RCC 7860 (cell line): ENCODE data around the gene CTBP2.
A peak's percentile ranks its signal among the peaks of the same experiment; 100 is the strongest.

ENCODE experiments used
- DNase-seq: peaks from one replicate; pipeline ENCODE4 v3.0.0-alpha.2; 2015; ENCODE audit warnings: low spot score
- FAIRE-seq: peaks from 2 replicates; lab custom pipeline; 2012; peaks lifted over from hg19 to GRCh38; lab: Jason Lieb, UNC

Gene CTBP2

GRCh38 chr10:124987788-124988187 is 172.6 kb downstream of the CTBP2 start:
- FAIRE-seq, result no peak
- no peak for DNase-seq

GRCh38 chr10:124985162-124985561 is 175.2 kb downstream of the CTBP2 start:
- FAIRE-seq, result no peak
- DNase-seq, result no peak

GRCh38 chr10:124984376-124984775 is 176.0 kb downstream of the CTBP2 start:
- DNase-seq, result no peak
- no peak for FAIRE-seq

GRCh38 chr10:124983321-124983720 is 177.0 kb downstream of the CTBP2 start:
- FAIRE-seq (no peak), DNase-seq (no peak)

- no peak for DNase-seq
- FAIRE-seq, result no peak
Measured at GRCh38 chr10:124978376-124978725, 182.0 kb downstream of the CTBP2 start.

GRCh38 chr10:124977648-124978375 is 182.6 kb downstream of the CTBP2 start:
- DNase-seq, result no peak
- no peak for FAIRE-seq

- no peak for FAIRE-seq
- DNase-seq, result no peak
Measured at GRCh38 chr10:124977161-124977560, 183.2 kb downstream of the CTBP2 start.

- peak; percentile 75 for FAIRE-seq
- peak; percentile 90 for DNase-seq
Measured at GRCh38 chr10:124975977-124976514, 184.3 kb downstream of the CTBP2 start.

- peak; percentile 7 for DNase-seq
- no peak for FAIRE-seq
Measured at GRCh38 chr10:124974131-124974530, 186.2 kb downstream of the CTBP2 start.

- FAIRE-seq (no peak), DNase-seq (no peak)
Measured at GRCh38 chr10:124972637-124973036, 187.7 kb downstream of the CTBP2 start.

- FAIRE-seq, result no peak
Measured at GRCh38 chr10:124971276-124971675, 189.1 kb downstream of the CTBP2 start.

GRCh38 chr10:124967255-124967654 is 193.1 kb downstream of the CTBP2 start:
- no peak for FAIRE-seq

More at GRCh38 chr10:124971276-124971675, 189.1 kb downstream of the CTBP2 start:
- DNase-seq, result no peak

GRCh38 chr10:124966008-124966407 is 194.4 kb downstream of the CTBP2 start:
- DNase-seq (no peak), FAIRE-seq (no peak)

More at GRCh38 chr10:124967255-124967654, 193.1 kb downstream of the CTBP2 start:
- DNase-seq, result no peak

- no peak for DNase-seq
- FAIRE-seq, result no peak
Measured at GRCh38 chr10:124963866-124964720, 196.3 kb downstream of the CTBP2 start.

GRCh38 chr10:124962421-124962820 is 197.9 kb downstream of the CTBP2 start:
- FAIRE-seq (peak; percentile 42), DNase-seq (no peak)

- FAIRE-seq (peak; percentile 38), DNase-seq (peak; percentile 8)
Measured at GRCh38 chr10:124961248-124961570, 199.2 kb downstream of the CTBP2 start.

- DNase-seq (no peak), FAIRE-seq (no peak)
Measured at GRCh38 chr10:124959564-124959963, 200.8 kb downstream of the CTBP2 start.

- FAIRE-seq (no peak), DNase-seq (no peak)
Measured at GRCh38 chr10:124957404-124957947, 202.9 kb downstream of the CTBP2 start.

- FAIRE-seq, result no peak
- no peak for DNase-seq
Measured at GRCh38 chr10:124956764-124957163, 203.6 kb downstream of the CTBP2 start.

- FAIRE-seq, result no peak
Measured at GRCh38 chr10:124955868-124956267, 204.5 kb downstream of the CTBP2 start.

GRCh38 chr10:124955243-124955642 is 205.1 kb downstream of the CTBP2 start:
- FAIRE-seq, result no peak

More at GRCh38 chr10:124955868-124956267, 204.5 kb downstream of the CTBP2 start:
- DNase-seq, result no peak

More at GRCh38 chr10:124955243-124955642, 205.1 kb downstream of the CTBP2 start:
- DNase-seq, result no peak
